T-helper 1 cell treated with Interleukin-12 subunit alpha and Interleukin-12 subunit beta and Interleukin-4 antibody, amounts not matched to agents 30 μg/mL and 1 μg/mL, for 36 hours (primary cell): ENCODE results near the gene CACHD1.
A peak's percentile ranks its signal among the peaks of the same experiment; 100 is the strongest.
"Not testable (repeated sequence)": the region's sequence is repeated elsewhere in the genome, so short reads cannot be mapped to it uniquely, and the experiment has no call there.

Experiments
- H3K27ac Mint-ChIP-seq: one replicate; pipeline ENCODE4 v1.8.0; 2021; ENCODE audit warnings: mild to moderate bottlenecking, mixed read lengths
- H3K27me3 Mint-ChIP-seq: one replicate; pipeline ENCODE4 v1.8.0; 2021; ENCODE audit warnings: low read depth, mixed read lengths
- H3K36me3 Mint-ChIP-seq: one replicate; pipeline ENCODE4 v1.8.0; 2021; ENCODE audit warnings: low read depth, mixed read lengths
- H3K4me1 Mint-ChIP-seq: one replicate; pipeline ENCODE4 v1.8.0; 2021; ENCODE audit warnings: low read depth, mixed read lengths
- H3K4me3 Mint-ChIP-seq: one replicate; pipeline ENCODE4 v1.8.0; 2021; ENCODE audit warnings: mild to moderate bottlenecking, moderate library complexity, mixed read lengths
- H3K9me3 Mint-ChIP-seq: one replicate; pipeline ENCODE4 v1.8.0; 2021; ENCODE audit warnings: mixed read lengths

The CACHD1 gene

DNA sequence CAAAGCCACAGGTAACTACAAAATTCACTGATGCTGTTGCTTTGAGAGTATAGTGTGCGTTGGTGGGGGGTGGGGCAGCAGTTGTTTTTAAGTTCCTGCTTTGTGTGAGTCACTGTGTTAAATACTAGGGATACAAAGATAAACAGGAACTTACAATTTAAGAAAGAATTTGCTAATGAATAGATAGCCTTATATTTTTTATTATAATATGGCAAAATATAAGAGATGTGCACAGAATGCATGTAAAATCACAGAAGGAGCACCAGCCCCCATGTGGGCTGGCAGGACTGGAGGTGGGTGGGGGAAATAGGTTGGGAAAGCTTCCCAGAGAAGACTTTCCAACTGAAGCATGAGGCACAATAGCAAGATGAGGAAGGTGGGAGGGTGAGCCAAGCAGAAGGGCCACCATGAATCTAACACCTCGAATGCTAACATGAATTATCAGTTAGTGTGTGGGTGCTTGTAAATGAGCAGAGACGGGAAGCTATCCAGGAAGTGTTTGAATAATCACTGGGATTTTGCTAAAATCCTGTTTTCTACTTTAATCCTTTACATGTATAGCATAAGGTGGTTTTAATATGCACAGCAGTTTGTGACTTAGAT is 217.9 kb downstream of the CACHD1 start:
- H3K27me3 Mint-ChIP-seq = no peaks in the 10 kb centered on the region
- no peaks in the 10 kb centered on the region for H3K36me3 Mint-ChIP-seq
- H3K27ac Mint-ChIP-seq = no peak overlapping the region
- H3K4me1 Mint-ChIP-seq = peaks cover 5% of the 10 kb centered on the region
- H3K4me3 Mint-ChIP-seq = no peak overlapping the region
- H3K9me3 Mint-ChIP-seq = no peaks in the 10 kb centered on the region

DNA sequence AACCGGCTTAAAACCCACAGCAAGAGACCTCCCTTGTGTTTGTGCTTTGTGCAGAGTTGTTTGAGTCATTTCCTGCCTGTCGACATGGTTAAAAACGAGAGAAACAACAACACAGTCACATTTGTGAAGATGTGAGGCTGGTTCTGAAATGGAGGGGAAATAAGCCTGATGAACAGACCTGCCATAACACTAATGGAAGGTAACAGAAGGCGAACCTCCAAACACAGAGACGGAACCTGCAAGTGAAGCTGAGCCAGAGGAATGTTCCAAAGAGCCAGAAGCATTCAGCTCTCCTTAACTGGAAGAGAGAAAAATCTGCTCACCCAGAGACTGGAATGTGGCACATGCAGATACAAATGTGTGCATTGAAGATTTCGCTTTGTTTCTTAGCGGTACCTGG is 221.7 kb downstream of the CACHD1 start:
- H3K4me1 Mint-ChIP-seq = peaks cover 5% of the 10 kb centered on the region
- H3K36me3 Mint-ChIP-seq = no peaks in the 10 kb centered on the region
- no peak overlapping the region for H3K27ac Mint-ChIP-seq
- H3K9me3 Mint-ChIP-seq = no peaks in the 10 kb centered on the region
- no peak overlapping the region for H3K4me3 Mint-ChIP-seq
- H3K27me3 Mint-ChIP-seq = no peaks in the 10 kb centered on the region

DNA sequence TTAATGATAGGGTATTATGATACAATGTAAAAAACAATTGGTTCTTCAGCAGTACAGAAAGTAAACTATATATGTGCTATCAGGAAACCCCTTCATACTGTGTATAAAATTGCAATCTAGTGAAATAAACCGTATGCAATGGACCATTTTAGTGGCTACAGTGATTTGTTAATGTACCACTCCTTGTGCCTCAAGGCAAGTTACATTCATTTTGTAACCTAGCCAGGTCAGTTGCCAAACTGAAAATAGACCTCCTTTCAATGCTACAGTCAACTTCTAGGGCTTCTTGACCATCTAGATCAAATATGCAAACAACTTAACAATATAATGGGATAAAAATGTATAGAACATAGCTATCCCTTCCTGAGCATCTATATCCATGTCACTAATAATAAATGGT is 223.0 kb downstream of the CACHD1 start:
- Mint-ChIP-seq H3K27ac (no peak overlapping the region), H3K27me3 (no peaks in the 10 kb centered on the region), H3K36me3 (no peaks in the 10 kb centered on the region), H3K4me3 (no peak overlapping the region), H3K9me3 (no peaks in the 10 kb centered on the region), H3K4me1 (peaks cover 5% of the 10 kb centered on the region)

DNA sequence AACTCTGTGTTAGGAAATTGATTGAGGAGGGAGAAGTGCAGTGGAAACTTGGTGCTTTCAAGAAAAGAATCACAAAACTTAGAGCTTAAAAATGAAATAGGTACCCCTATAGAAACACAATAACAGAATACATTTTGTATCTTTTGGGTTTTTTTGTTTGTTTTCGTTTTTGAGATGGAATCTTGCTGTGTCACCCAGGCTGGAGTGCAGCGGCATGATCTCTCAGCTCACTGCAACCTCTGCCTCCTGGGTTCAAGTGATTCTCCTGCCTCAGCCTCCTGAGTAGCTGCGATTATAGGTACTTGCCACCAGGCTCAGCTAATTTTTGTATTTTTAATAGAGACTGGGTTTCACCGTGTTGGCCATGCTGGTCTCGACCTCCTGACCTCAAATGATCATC is 223.5 kb downstream of the CACHD1 start:
- H3K4me3 Mint-ChIP-seq = no peak overlapping the region
- H3K36me3 Mint-ChIP-seq = no peaks in the 10 kb centered on the region
- H3K27me3 Mint-ChIP-seq = no peaks in the 10 kb centered on the region
- H3K4me1 Mint-ChIP-seq = peaks cover 5% of the 10 kb centered on the region
- H3K9me3 Mint-ChIP-seq = no peaks in the 10 kb centered on the region
- H3K27ac Mint-ChIP-seq = no peak overlapping the region

DNA sequence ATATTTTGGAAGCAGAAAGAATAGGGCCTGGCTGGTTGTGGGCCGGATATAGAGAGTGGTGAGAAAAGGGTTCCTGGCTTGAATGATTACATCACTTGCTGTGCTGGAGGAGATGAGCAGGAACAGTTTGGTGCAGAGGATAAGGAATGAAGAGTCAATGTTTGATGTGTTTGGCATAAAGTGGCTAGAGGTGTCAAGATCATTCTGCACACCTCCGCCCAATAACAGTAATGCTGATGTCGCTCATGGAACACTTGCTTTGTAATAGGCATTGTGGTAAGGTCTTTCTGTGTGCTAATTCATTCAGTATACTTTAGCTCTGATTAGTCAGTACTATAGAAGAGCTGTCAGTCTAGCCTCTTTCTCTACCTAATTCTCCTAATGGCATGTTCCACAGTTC is 226.9 kb downstream of the CACHD1 start:
- Mint-ChIP-seq H3K4me1 (no peaks in the 10 kb centered on the region), H3K27ac (no peak overlapping the region), H3K27me3 (peaks cover 3% of the 10 kb centered on the region), H3K9me3 (no peaks in the 10 kb centered on the region), H3K4me3 (no peak overlapping the region), H3K36me3 (no peaks in the 10 kb centered on the region)

DNA sequence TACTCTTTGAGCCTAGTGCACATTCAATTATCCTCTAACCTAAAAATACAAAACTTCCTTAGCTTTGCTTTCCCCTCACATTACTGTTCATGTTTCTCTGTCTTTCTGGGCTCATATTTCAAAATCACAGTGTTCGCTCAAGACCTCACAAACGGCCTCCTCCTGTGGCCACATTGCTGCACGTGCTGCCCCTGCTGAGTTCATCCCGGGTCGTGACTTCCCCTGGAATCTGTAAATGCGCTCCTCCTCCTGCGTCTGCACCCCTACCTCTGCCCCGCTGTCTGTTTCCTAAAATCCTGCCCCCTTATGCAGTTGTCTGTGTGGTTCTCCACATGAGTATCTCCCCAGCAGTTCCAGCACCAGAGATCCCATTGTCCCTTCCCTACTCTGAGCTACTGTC is 229.4 kb downstream of the CACHD1 start:
- no peak overlapping the region for H3K4me3 Mint-ChIP-seq
- H3K36me3 Mint-ChIP-seq = no peaks in the 10 kb centered on the region
- no peak overlapping the region for H3K27ac Mint-ChIP-seq
- H3K9me3 Mint-ChIP-seq = no peaks in the 10 kb centered on the region
- no peaks in the 10 kb centered on the region for H3K4me1 Mint-ChIP-seq
- H3K27me3 Mint-ChIP-seq = peaks cover 3% of the 10 kb centered on the region

DNA sequence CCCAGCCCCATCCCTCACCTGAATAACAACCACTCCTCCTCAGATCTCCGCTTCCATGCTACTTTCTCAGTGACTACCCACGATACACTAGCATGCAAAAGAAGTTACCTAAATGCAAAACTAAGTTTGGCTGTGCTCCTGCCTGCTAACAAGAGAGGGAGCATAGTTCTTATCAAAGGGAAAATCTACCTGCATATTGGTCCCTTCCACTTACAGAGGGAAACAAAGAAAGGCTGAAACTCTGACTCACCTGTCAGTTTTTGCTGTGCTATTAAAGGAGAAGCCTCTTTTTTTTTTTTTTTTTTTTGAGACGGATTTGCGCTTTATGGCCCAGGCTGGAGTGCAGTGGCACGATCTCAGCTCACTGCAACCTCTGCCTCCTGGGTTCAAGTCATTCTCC is 231.1 kb downstream of the CACHD1 start:
- Mint-ChIP-seq H3K27ac (peak overlapping the region; percentile 18), H3K27me3 (peaks cover 8% of the 10 kb centered on the region), H3K36me3 (no peaks in the 10 kb centered on the region), H3K4me1 (no peaks in the 10 kb centered on the region), H3K9me3 (no peaks in the 10 kb centered on the region), H3K4me3 (no peak overlapping the region)

DNA sequence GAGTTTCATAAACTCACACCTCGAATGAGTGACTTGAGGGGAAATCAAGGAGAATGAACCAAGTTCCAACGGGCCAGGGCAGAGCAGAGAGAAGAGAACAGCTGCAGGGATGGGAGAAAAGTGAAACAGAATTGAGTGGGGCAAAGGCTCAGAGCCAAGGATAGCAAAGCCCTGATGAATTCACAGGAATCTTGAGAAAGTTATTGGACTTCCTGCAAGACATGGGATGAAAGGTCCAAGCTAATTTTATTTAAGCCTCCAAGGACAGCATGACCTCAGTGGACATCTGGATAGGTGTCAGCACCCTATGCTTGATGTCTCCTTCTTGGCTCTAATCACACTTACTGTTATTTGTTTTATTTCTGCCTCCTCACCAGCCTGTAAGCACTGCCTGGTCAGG is 232.0 kb downstream of the CACHD1 start:
- H3K4me3 Mint-ChIP-seq = no peak overlapping the region

DNA sequence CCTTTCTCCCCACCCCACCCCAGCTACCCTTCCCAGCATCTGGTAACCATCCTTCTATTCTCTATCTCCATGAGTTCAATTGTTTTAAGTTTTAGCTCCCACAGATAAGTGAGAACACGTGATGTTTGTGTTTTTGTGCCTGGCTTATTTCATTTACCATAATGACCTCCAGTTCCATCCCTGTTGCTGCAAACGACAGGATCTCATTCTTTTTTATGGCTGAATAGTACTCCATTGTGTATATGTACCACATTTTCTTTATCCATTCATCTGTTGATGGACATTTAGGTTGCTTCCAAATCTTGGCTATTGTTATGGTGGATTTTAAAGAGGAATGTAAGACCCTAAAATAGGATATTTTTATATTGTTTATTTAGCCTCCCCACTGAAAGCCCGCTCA is 232.7 kb downstream of the CACHD1 start:
- H3K27me3 Mint-ChIP-seq, H3K36me3 Mint-ChIP-seq, H3K27ac Mint-ChIP-seq, H3K4me3 Mint-ChIP-seq, H3K4me1 Mint-ChIP-seq, H3K9me3 Mint-ChIP-seq: not testable (repeated sequence)

More for the DNA sequence above, 232.0 kb downstream of the CACHD1 start:
- Mint-ChIP-seq H3K9me3 (no peaks in the 10 kb centered on the region), H3K4me1 (no peaks in the 10 kb centered on the region), H3K27me3 (peaks cover 8% of the 10 kb centered on the region), H3K36me3 (no peaks in the 10 kb centered on the region), H3K27ac (no peak overlapping the region)

DNA sequence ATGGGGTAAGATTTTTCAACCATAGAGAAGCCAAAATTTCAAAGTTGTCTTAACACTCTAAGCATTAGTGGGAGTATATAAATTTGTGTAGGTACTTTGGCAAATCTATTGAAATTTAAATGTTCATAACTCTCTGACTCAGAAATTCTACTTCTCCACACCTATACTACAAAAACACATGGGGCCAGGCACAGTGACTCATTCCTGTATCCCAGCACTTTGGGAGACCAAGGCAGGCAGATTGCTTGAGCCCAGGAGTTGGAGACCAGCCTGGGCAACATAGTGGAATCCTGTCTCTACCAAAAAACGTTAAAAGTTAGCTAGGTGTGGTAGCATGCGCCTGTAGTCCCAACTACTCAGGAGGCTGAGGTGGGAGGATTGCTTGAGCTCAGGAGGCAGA is 233.7 kb downstream of the CACHD1 start:
- Mint-ChIP-seq H3K27me3 (peaks cover 8% of the 10 kb centered on the region), H3K9me3 (no peaks in the 10 kb centered on the region), H3K4me3 (no peak overlapping the region), H3K4me1 (no peaks in the 10 kb centered on the region), H3K36me3 (no peaks in the 10 kb centered on the region), H3K27ac (no peak overlapping the region)

DNA sequence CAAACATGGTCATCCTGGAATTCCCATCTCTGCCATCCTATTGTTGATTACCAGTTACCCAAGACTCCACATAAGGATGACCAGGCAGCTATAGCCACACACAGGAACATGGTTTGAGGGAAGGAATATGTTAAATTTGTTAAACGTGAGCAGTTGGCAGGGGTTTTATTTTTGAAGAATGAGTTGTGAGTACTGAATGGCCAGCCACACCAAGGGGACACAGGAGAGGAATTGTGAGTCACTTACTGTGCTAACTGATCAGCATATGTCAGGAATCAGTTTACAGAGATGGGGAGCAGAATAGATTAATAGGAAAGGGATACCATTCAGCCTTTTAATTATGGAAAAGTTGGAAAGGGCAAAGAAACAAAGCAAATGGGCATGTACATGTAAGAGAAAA is 235.7 kb downstream of the CACHD1 start:
- H3K9me3 Mint-ChIP-seq = no peaks in the 10 kb centered on the region
- no peaks in the 10 kb centered on the region for H3K4me1 Mint-ChIP-seq
- H3K27me3 Mint-ChIP-seq = peaks cover 8% of the 10 kb centered on the region
- no peak overlapping the region for H3K4me3 Mint-ChIP-seq
- no peaks in the 10 kb centered on the region for H3K36me3 Mint-ChIP-seq
- no peak overlapping the region for H3K27ac Mint-ChIP-seq

DNA sequence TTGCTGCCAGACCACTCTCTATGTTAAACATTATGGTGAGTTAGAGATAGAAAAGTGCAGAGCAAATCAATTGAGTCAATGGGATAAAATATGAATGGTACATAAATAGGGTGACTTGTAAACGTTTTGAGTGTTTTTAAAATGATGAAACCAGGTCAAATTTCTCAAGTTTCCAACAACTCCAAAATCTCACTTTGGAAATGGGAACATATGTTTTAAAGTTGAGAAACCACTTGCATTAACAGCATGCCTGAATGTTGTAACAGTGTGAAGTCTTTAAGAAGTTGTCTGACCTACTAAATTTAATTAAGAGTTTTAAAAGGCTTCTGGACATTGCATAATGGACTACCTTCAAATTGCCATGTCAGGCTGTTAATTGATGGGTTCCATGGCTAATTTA is 241.3 kb downstream of the CACHD1 start:
- peaks cover 4% of the 10 kb centered on the region for H3K27me3 Mint-ChIP-seq
- no peaks in the 10 kb centered on the region for H3K4me1 Mint-ChIP-seq
- H3K4me3 Mint-ChIP-seq = no peak overlapping the region
- H3K9me3 Mint-ChIP-seq = no peaks in the 10 kb centered on the region
- no peak overlapping the region for H3K27ac Mint-ChIP-seq
- no peaks in the 10 kb centered on the region for H3K36me3 Mint-ChIP-seq

DNA sequence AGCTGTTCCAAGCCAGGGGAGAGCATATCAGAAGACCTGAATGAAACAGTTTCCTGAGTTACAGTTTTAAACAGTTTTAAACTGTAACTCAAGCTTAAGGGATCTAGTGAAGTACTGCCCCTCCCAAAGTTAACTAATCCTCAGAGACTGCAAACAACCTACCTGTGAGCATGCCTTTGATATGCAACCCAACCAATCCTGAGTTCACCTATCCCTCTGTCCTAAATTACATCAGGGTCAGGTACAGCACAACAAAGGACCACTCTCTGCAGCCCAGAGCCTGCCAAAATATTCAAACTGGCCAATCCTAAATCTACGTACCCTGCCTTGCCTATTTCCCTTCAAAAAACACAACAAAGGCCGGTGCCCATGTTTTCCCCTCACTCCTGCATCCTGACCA is 242.1 kb downstream of the CACHD1 start:
- Mint-ChIP-seq H3K27ac (no peak overlapping the region), H3K4me3 (no peak overlapping the region), H3K9me3 (no peaks in the 10 kb centered on the region), H3K27me3 (peaks cover 4% of the 10 kb centered on the region), H3K36me3 (no peaks in the 10 kb centered on the region), H3K4me1 (no peaks in the 10 kb centered on the region)

DNA sequence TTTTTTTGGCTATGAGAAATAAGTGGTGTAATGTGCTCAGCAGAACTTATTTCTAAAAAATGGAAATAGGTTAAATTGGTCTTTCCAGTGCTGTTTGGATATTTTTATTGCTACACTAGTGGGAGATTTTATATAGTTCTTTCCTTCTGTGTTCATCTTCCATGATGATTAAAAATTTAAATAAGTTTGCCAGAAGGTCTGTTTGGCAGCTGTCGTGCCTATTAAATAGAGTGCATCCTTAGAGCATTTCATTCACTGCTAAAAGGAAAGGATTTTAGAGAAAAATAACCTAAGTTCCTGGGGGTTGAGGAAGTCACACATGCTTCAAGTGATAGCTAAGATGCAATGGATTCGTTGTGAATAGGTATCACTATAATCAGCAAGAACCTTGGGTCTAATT is 245.3 kb downstream of the CACHD1 start:
- Mint-ChIP-seq H3K4me3 (no peak overlapping the region), H3K27ac (no peak overlapping the region), H3K27me3 (peaks cover 4% of the 10 kb centered on the region), H3K9me3 (no peaks in the 10 kb centered on the region), H3K4me1 (no peaks in the 10 kb centered on the region), H3K36me3 (no peaks in the 10 kb centered on the region)

DNA sequence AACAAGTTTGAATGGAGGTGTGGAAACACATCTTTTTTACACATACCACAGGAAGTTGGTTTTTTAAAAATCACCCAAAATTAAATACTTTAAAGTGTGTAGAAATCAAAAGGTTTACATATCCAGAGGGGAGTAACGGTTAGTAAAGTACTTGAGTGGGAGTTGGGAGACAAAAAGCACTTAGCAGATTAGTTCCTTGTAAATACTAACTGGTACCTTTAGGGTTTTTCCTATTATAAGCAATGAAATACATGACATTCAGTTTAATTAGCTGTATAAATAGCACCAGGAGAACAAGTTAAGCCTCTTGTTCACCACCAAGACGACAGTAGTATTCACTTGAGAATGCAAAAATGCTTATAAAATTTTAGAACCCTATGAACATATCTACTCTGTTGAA is 251.2 kb downstream of the CACHD1 start:
- Mint-ChIP-seq H3K4me1 (no peaks in the 10 kb centered on the region), H3K9me3 (no peaks in the 10 kb centered on the region), H3K27me3 (peaks cover 9% of the 10 kb centered on the region)

DNA sequence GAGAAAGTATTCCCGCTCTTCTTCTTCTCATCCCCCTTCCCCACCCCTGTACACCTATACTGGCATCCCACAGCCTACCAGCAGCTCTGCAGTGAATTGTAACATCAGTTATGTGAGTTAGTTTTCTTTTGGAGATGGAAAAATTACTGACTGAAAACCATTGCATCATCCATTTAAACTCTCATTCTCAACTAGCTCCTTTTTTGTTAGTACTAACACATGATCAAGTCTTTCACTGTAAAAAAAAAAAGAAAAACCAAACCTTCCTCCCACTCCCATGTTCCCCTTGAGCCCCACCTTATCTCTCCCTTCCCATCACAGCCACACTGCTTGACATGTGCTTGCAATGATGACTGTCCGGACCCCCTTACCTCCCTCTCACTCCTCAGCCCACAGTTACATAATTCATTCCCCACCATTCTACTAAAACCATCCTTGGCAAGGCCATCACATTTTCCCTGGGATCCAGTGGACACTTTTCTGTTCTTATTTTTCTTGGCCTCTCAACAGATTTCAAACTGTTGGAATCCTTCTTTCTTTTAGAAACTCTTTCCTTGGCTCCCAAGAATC is 251.7 kb downstream of the CACHD1 start:
- no peaks in the 10 kb centered on the region for H3K9me3 Mint-ChIP-seq
- H3K4me1 Mint-ChIP-seq = no peaks in the 10 kb centered on the region
- no peak overlapping the region for H3K27ac Mint-ChIP-seq
- peaks cover 9% of the 10 kb centered on the region for H3K27me3 Mint-ChIP-seq
- H3K4me3 Mint-ChIP-seq = no peak overlapping the region
- no peaks in the 10 kb centered on the region for H3K36me3 Mint-ChIP-seq

More for the DNA sequence above, 251.2 kb downstream of the CACHD1 start:
- Mint-ChIP-seq H3K27ac (no peak overlapping the region), H3K4me3 (no peak overlapping the region), H3K36me3 (no peaks in the 10 kb centered on the region)
